NCI-H2081 treated with DMSO at 0.1 percent for 48 hours (cell line): ENCODE data around the gene DDX24.

Source experiments
- DNase-seq: peaks from one replicate; lab custom pipeline; 2025; lab: John Stamatoyannopoulos, UW

The DDX24 gene

DNA sequence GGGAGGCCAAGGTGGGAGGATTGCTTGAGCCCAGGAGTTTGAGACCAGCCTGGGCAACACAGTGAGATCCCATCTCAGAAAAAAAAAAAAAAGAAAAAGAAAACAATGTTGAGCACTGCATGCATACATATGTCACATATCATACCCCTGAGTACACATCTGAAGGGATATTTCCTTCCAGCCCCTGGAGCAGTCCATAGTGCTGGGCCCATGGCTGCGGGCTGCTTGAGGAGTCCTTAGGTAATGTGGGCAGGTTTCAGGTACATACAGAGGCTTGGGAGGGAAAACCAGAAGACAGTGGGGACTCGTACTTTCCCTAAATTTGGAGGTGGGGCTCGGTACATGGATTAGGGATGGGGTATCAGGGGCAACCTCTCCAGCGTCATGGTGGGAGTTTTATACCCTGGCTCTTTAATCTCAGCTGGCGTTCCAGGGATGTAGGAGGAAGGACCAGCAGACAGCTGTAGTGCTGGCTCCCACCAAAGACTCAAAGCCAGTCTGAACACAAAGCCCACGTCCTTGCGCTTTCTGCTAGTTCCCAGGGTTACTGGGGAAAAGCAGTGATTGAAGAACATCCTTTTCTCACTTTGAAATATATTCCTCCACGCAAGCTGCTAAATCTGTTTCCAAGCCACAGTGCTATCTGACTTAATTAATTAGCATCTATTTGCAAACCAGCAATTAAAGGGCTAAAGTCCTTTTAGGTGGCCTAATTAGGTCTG lies 49.7 kb downstream of the DDX24 start:
- no peak for DNase-seq

- DNase-seq = no peak
These were observed 50.4 kb downstream of the DDX24 start for GRCh38 chr14:94030571-94030970.

DNA sequence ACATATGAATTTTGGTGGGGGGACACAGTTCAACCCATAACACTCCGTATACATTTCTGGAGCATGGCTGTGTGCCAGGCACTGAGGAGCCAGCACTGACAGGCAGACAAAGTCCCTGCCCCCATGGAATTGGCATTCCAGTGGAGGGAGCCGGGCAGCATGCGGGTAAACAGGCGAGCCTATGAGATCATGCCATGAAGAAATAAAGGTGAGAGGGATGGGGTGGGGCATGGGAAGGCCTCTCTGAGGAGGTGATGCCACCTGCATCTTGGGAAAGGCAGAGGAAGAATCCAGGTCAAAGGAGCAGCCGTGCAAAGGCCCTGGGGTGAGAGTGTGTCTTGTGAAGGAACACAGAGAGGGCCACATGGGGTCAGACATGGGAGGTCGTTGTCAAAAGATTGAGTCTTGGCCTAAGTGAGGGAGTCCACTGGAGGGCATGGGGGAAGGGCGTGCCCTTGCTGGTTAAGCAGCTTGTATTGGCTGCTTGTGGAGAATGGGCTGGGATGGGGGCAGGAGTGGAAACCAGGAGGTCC lies 51.3 kb downstream of the DDX24 start:
- DNase-seq = no peak

DNA sequence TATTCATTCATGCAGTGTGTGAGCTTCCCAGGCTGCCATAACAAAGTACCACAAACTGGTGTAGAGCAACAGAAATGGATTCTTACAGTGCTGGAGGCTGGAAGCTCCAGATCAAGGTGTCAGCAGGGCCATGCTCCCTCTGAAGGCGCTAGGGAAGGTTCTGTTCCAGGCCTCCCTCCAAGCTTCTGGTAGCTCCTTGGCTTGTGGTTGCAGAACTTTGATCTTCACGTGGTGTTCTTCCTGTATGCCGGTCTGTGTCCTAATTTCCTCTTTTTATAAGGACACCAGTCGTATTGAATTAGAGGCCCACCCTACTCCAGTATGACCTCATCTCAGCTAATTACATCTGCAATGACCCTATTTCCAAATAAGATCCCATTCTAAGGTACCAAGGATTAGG lies 51.7 kb downstream of the DDX24 start:
- DNase-seq = no peak

DNA sequence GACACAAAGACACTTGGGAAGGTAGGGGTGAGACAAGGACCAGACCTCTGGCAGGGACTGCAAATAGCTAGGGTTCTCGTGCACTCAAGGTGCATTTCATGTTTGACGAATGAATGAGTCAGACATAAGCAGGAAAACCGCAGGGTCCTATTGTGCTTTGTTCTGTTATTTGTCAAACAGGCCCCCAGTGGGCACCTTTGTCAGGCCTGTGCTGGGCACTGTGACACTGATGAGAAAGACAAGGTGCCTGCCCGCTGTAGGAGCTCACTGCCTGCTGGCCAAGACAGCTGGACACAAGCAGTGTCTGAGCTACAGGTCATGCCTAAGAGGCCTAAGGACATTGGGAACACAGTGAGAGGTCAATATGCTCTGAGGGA lies 52.6 kb downstream of the DDX24 start:
- DNase-seq = no peak

DNA sequence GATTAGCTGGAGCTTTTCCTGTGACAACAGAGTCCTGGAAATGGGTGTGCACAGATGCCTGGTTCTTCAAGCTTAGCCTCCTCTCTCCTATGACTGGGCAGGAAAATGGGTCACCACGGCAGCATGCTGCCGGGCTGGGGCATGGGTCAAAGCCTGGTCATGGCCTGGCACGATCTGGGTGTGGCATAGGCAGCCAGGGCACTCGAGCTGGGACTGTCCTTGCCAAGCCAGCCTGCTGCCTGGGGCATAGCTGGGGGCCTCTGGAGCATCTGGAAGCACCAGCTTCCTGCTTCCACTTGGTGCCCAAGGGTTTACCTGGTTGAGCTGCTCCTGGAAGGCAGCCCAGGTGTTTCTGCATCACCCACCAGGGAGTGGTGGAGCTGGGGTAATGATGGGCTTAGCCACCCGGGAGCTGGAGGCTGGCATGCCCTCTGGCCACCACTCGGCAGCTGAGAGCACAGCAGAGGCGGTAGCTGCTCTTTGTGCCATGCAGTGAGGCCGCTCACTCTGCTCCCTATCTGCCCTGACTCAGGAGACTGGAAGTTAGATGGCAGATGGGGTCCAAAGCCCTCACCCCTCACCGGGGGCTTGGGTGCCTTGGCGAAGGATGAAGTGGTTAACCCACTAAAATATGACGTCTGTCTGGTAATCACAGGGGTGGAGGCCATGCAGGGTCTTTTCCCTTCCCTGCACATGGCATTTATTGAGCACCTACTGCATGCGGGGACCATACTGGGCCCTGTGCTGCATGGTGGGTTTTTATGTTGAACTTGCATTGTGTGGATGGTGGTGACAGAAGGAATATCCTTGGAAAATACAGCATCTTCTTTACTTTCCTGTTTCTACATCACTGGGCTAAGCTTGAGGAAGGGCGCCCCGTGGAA lies 53.2 kb downstream of the DDX24 start:
- no peak for DNase-seq

DNA sequence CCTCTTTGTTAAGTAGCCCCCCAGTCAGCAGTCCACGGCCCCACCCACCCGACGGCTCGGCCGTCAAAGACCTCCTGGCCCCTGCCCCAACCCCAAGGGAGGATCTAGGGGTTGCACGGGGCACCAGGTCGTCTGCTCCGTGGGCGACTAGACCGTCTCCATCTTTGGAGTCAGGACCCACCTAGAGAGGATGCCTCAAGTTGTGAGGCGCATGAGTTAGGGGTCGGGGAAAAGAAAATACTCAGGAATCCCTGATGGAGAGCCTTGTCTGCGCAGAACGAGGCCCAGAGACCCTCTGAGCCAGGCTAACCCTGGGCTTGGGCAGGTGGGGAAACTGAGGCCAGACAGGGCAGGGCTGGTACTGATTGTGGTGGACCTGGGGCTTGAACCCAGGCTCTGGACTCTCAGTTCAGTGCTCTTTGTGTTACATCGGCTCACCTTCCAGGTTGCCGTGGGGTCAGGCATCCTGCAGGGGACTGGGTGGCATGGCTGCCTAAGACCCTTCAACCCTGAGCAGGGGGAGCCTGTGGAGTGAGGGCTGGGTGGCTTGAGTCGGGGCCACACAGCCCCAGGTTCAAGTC lies 54.0 kb downstream of the DDX24 start:
- DNase-seq = no peak

DNA sequence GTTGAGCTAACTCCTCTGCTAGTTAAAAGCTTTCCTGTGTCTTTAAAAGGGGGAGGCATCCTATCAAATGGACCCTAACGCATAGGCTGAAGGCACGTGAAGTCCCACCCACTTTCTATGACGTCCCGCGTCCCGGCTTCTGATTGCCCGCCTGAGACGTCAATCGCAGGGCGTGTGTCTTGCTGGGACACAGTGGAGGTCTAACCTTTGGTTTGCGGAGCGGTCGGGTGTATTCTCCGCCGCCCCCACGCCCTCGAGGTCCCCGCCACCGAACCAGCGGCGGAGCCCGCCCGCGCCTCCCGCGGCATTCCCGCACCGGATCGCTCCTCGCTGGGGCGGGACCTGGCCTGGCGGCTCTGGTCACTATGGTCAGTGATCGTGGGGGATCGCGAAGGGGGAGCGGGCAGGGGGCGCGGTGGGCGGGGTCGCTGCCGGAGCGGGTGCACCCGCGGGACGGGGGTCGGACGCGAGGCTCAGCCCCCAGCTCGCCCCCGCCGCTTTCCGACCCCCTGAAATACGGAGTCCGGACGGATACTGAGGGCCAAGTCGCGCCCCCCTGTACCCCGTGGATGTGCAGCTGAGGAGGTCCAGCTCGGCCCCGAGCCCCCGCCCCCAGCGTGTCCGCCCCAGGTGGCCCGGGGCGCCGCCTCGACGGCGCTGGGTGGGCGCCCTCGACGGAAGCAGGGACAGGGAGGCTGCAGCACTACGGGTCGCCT lies 54.7 kb downstream of the DDX24 start, which contains the start of gene OTUB2:
OTUB2 (plus strand) TSS at position 168 of the 716 bp plus-strand sequence; CDS start at position 366, 198 bp downstream.
- peak; percentile 90 for DNase-seq

DNA sequence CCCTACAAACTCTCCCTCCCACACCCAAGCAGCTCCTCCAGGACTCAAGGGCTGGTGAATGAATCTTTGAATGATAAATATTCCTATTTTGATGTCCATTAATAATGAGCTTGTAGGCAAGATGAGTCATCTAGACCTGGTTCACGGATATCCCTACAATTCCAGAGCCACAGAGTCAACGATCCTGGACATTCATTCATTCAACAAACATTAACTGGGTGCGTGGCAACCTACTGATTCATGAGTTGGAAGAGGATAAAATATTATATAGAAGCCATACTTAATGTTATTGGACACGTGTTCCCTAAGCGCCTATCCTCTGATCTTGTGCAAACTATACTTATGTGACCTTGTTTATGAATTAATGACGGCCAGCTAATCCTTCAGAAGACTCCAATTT lies 55.3 kb downstream of the DDX24 start:
- DNase-seq = no peak

- DNase-seq = no peak
These were observed 56.5 kb downstream of the DDX24 start for GRCh38 chr14:94024549-94024948.

GRCh38 chr14:94022532-94023411 lies 58.2 kb downstream of the DDX24 start:
- DNase-seq = no peak

DNA sequence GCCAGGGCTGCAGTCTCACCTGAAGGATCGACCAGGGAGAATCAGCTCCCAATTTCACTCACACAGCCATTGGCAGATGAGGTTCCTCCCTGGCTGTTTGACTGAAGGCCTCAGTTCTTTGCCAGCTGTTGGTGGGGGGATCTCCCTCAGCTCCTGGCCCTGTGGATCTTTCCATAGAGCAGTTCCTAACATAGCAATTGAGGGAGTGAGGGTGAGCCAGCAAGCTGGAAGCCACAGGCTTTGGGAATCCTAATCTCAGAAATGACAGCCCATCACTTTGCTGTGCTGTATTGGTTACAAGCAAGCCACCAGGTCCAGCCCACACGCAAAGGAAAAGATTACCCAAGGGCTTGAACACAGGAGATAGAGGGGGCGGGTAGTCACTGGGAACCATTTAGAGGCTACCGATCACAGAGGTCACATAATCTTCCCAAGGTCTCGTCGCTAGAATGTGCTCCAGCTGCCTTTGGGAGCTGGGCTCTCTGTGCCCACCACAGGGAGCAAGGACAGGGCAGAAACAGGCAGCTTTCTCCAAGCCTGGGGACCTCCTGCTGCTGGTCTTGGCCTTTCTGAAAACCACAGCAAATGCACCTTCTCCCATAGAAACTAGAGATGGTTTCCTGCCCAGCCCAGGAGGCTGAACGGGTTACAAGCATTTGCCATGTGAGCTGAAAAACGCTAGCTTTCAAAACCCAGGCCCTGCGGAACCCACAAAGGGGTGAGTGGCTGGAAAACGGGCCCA lies 59.4 kb downstream of the DDX24 start:
- DNase-seq = no peak

GRCh38 chr14:94021001-94021400 lies 60.0 kb downstream of the DDX24 start:
- DNase-seq = no peak

- DNase-seq = no peak
These were observed 60.7 kb downstream of the DDX24 start for GRCh38 chr14:94020267-94020666.

DNA sequence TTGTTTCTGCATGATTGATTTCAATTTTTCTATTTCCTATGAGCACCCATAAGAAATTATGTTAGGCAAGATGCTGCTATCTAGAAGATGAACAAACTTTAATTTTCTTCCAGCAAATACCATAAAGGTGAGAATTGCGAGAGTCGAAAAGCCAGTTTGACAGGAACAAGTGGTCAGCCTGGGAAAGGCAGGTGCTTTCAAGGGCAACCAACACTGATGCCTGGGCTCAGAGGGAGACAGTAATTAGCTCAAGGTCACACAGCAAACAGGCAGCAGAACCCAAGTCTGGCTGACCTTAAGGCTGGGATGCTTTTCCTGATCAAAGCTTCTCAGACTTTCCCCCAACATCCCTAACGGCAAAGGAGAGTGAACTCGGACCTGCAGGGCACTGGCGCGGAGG lies 61.7 kb downstream of the DDX24 start:
- no peak for DNase-seq

- no peak for DNase-seq
These were observed 62.7 kb downstream of the DDX24 start for GRCh38 chr14:94018308-94018707.

GRCh38 chr14:94016446-94016976 lies 64.5 kb downstream of the DDX24 start:
- DNase-seq = no peak

GRCh38 chr14:94015223-94015622 lies 65.8 kb downstream of the DDX24 start:
- DNase-seq = no peak

- DNase-seq = no peak
These were observed 66.6 kb downstream of the DDX24 start for GRCh38 chr14:94014382-94014781.

DNA sequence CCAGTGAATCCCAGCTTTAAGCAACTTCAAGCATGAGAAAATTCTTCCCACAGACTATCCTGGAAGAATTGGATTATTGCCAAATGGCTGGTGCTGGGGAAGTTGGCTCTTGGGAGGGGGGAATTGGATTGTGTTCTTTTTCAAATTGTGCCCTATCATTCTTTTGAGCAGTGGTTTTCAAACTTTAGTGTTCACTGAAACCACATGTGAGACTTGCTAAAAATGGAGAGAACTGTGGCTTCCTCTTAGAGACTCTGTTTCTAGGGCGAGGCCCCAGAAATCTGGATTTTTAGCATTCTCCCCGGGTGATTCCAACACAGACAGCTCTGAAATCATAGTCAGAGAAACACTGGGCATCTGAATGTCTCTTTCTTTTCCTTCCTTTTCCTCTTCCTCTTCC lies 69.2 kb downstream of the DDX24 start:
- DNase-seq = no peak
